Measurements from ENCODE around the gene NAALADL2.

Gene NAALADL2

GRCh38 chr3:175226444-175226843, 367.3 kb downstream of the NAALADL2 start:
- DNase-seq (ENCODE audit: low spot score) = no peak
- H3K27ac ChIP-seq = no peak overlapping the region
- H3K4me3 ChIP-seq = no peak overlapping the region
- TF ChIP-seq, protein P1, sequence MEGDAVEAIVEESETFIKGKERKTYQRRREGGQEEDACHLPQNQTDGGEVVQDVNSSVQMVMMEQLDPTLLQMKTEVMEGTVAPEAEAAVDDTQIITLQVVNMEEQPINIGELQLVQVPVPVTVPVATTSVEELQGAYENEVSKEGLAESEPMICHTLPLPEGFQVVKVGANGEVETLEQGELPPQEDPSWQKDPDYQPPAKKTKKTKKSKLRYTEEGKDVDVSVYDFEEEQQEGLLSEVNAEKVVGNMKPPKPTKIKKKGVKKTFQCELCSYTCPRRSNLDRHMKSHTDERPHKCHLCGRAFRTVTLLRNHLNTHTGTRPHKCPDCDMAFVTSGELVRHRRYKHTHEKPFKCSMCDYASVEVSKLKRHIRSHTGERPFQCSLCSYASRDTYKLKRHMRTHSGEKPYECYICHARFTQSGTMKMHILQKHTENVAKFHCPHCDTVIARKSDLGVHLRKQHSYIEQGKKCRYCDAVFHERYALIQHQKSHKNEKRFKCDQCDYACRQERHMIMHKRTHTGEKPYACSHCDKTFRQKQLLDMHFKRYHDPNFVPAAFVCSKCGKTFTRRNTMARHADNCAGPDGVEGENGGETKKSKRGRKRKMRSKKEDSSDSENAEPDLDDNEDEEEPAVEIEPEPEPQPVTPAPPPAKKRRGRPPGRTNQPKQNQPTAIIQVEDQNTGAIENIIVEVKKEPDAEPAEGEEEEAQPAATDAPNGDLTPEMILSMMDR (IDR thresholded peaks at IDR 0.05) = no peak

- no peak overlapping the region for H3K27ac ChIP-seq
- TF ChIP-seq, protein P1 (IDR thresholded peaks at IDR 0.05) = no peak
- no peak for DNase-seq (ENCODE audit: low spot score)
- no peak overlapping the region for H3K4me3 ChIP-seq
Measured at GRCh38 chr3:175227126-175227525, 368.0 kb downstream of the NAALADL2 start.

DNA sequence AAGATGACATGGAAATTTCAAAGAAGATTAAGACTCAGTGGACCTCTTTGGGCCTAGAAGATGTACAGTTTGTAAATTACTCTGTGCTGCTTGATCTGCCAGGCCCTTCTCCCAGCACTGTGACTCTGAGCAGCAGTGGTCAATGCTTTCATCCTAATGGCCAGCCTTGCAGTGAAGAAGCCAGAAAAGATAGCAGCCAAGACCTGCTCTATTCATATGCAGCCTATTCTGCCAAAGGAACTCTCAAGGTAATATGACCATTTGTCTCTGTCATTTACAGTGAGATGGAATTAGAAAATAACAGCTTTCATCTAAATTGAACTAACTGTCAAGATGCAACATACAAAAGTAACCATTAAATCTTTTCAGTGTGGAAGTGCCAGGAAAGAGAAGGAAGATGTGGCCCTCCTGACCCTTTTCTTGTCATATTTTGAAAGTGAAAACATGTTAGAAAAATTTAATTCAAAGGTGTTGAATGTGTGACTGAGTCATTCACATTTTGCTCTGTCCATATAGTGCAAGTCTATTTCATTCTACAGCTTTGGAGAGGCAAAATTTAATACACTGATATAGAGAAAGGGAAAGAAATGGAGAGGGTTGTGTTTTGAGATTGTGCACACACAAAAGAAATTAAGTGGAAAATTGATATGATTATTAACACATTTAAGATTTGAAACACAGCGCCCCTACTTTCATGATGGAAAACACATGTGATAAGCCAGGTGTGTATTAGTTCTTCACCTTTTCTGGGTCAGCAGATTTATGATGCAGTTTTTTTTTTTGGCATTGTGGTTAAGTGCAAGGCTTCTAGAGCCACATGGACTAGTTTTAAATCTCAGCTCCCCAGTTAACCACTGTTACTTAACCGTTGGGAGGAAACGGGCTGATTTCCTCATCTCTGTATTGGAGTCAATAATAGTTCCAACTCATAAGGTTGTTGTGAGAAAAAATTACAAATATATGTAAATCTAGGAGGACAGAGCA, 375.1 kb downstream of the NAALADL2 start:
- no peak overlapping the region for H3K27ac ChIP-seq
- DNase-seq (ENCODE audit: low spot score) = no peak
- H3K4me3 ChIP-seq = no peak overlapping the region
- TF ChIP-seq, protein P1 (IDR thresholded peaks at IDR 0.05) = no peak

- DNase-seq (ENCODE audit: low spot score) = no peak
- Histone ChIP-seq H3K27ac (no peak overlapping the region), H3K4me3 (no peak overlapping the region)
- TF ChIP-seq, protein P1 (IDR thresholded peaks at IDR 0.05) = no peak
Measured at GRCh38 chr3:175238801-175239200, 379.7 kb downstream of the NAALADL2 start.

- TF ChIP-seq, protein P1 (IDR thresholded peaks at IDR 0.05) = no peak
- H3K4me3 ChIP-seq = no peak overlapping the region
- H3K27ac ChIP-seq = no peak overlapping the region
- DNase-seq (ENCODE audit: low spot score) = no peak
Measured at GRCh38 chr3:175240921-175241320, 381.8 kb downstream of the NAALADL2 start.

GRCh38 chr3:175242243-175242642, 383.1 kb downstream of the NAALADL2 start:
- DNase-seq (ENCODE audit: low spot score) = no peak
- Histone ChIP-seq H3K4me3 (no peak overlapping the region), H3K27ac (no peak overlapping the region)
- TF ChIP-seq, protein P1 (IDR thresholded peaks at IDR 0.05) = no peak

- H3K27ac ChIP-seq = no peak overlapping the region
- no peak for DNase-seq (ENCODE audit: low spot score)
- no peak overlapping the region for H3K4me3 ChIP-seq
- TF ChIP-seq, protein P1 (IDR thresholded peaks at IDR 0.05) = no peak
Measured at GRCh38 chr3:175246234-175246633, 387.1 kb downstream of the NAALADL2 start.
